Measurements from ENCODE around the gene ZFP36L1.

Gene ZFP36L1, protein sequence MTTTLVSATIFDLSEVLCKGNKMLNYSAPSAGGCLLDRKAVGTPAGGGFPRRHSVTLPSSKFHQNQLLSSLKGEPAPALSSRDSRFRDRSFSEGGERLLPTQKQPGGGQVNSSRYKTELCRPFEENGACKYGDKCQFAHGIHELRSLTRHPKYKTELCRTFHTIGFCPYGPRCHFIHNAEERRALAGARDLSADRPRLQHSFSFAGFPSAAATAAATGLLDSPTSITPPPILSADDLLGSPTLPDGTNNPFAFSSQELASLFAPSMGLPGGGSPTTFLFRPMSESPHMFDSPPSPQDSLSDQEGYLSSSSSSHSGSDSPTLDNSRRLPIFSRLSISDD

GRCh38 chr14:68792979-68793733 is at the start of gene ZFP36L1:
TSS of gene ZFP36L1 (minus strand) at chr14:68793067. CDS start at chr14:68792938, 129 bp downstream.
- peak; percentile 85 to 86 for DNase-seq (ENCODE audit: low read depth in 2 of 2)

- DNase-seq (ENCODE audit: low read depth in 2 of 2), result no peak
Observed at GRCh38 chr14:68842298-68842697, 49.4 kb upstream of the ZFP36L1 start.

GRCh38 chr14:68841016-68841809 is 48.3 kb upstream of the ZFP36L1 start:
- no peak for DNase-seq (ENCODE audit: low read depth in 2 of 2)

DNA sequence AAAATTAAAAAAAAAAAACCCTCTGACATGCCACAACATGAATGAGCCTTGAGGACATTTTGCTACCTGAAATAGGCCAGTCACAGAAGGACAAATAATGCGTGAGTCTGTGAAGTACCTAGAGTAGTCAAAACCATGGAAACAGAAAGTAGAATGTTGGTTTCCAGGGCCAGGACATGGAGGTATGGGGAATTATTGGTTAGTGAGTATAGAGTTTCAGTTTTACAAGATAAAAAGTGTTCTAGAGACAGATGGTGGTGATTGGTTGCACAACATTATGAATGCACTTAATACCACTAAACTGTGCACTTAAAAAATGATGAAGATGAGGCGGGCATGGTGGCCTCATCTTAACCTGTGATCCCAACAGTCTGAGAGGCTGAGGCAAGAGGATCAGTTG is 47.6 kb upstream of the ZFP36L1 start:
- DNase-seq (ENCODE audit: low read depth in 2 of 2), result no peak

DNA sequence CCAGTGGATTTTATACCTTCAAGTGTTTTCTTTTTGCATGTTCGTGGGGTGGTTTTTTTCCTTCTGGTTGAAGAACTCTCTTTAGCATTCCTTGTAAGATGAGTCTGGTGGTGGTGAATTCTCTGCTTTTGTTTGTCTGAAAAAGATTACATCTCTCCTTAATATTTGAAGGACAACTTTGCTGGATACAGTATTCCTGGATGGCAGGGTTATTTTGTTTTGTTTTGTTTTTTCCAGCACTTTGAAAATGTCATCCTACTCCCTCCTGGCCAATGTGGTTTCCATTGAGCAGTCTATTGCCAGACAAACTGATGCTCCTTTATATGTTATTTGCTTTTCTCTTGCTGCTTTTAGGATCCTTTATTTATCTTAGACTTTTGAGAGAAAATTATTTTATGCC is 43.2 kb upstream of the ZFP36L1 start:
- DNase-seq (ENCODE audit: low read depth in 2 of 2), result no peak

DNA sequence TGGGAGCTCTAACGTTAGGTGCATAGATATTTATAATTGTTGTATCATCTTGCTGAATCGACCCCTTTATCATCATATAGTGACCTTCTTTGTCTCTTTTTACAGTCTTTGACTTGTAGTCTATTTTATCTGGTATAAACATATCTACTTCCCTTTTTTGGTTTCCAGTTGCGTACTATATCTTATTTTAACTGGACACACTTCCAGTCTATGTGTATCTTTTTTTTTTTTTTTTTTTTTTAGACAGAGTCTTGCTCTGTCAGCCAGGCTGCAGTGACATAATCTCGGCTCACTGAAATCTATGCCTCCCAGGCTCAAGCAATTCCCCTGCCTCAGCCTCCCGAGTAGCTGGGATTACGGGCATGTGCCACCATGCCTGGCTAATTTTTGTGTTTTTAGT is 41.9 kb upstream of the ZFP36L1 start:
- no peak for DNase-seq (ENCODE audit: low read depth in 2 of 2)

GRCh38 chr14:68828698-68829097 is 35.8 kb upstream of the ZFP36L1 start:
- no peak for DNase-seq (ENCODE audit: low read depth in 2 of 2)

GRCh38 chr14:68825729-68826128 is 32.9 kb upstream of the ZFP36L1 start:
- DNase-seq (ENCODE audit: low read depth in 2 of 2), result no peak

DNA sequence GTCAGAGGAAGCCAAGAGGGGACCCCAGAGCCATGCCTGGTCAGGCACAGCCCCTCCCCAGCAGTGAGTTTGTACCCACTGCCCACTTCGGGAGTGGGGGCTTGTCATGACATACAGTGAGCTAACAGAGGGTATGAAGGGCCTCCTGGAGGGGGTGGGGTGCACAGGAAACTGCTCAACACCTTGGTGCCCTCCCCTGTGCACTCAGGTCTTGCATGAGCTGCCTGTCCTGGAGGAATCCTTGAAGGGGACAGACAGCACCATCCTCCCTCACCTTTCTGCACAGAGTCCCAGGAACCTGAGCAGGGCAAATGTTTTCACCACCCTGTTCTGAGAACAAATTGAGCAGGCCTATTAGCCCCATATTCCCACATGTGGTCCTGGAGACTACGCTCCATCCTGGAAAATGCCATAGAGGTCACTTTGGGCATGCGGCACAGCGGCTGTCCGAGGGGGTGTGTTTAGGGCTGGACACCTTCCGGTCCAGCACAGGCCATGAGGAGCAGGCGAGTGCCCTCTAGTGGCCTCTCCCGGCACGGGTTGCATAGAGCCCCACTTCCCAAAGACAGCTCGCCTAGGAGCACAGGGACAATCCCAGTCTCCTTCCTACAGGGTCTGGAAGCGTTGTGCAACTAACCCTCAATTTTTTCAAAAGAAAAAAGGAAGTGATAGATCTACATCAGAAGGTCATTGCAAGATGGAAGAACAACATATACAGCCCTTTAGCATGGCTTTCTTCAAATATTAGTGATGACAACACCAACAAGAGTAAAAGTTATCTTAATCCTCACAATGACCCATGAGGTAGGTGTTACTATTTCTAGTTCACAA is 31.9 kb upstream of the ZFP36L1 start:
- DNase-seq (ENCODE audit: low read depth in 2 of 2), result no peak

DNA sequence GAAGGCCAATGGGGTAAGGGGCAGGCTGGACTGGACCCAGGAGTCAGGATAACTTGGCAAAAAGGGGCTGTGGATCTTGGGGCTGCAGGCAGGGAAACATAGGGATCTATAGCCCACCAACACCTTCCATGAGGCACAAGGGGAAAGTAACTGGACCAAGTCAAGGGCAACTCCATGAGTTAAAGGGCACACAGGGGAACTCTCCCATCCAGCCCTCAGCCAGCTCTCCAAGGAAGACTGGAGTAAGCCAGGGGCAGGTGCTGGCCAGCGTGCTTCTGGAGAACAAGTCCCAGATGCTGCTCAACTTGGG is 31.3 kb upstream of the ZFP36L1 start:
- no peak for DNase-seq (ENCODE audit: low read depth in 2 of 2)

GRCh38 chr14:68823434-68824206 is 30.8 kb upstream of the ZFP36L1 start:
- no peak for DNase-seq (ENCODE audit: low read depth in 2 of 2)

DNA sequence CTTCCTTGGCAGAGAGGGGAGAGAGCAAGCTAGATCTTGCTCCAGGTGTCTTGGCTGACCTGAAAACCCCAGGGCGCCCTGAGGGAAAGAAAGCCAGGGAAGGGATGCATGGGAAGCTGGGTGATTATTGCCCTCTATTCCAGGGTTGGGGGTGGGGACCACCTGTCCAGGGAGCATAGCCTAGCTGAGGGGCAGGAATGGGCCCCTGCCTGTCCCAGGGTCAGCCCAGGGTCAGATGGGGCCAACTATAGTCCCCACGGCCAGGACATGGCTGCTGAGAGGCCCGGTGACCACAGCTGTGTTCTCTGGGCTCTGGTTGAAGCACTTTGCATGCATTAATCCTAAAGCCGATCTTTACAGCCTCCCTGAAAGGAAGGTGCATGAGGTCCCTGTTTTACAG is 30.1 kb upstream of the ZFP36L1 start:
- no peak for DNase-seq (ENCODE audit: low read depth in 2 of 2)

DNA sequence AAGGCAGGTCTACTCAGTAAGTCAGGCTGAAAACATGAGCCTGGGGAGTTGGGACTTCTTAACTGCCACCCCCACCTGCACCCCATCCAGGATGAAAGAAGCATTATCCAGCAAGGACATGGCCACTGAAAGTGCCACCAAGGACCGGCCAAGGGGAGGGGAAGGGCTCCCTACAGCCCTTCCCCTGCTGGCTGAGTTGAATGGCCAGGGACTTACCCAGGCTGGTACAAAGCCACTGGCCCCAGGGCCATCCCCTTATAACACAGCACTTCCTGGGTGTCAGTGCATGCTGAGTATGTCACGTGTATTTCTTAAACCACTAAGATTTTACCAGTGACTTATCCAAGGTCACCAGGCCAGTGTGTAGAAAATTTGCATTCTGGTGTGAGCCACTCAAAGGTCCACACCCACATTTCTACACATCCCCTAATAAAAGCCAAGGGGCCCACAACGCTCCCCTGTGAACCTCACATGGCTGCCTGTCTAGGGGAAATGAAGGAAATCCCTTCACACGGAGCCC is 29.3 kb upstream of the ZFP36L1 start:
- no peak for DNase-seq (ENCODE audit: low read depth in 2 of 2)

- DNase-seq (ENCODE audit: low read depth in 2 of 2), result no peak
Observed at GRCh38 chr14:68820999-68821683, 28.3 kb upstream of the ZFP36L1 start.

- no peak for DNase-seq (ENCODE audit: low read depth in 2 of 2)
Observed at GRCh38 chr14:68820536-68820935, 27.7 kb upstream of the ZFP36L1 start.

- no peak for DNase-seq (ENCODE audit: low read depth in 2 of 2)
Observed at GRCh38 chr14:68820119-68820518, 27.3 kb upstream of the ZFP36L1 start.

DNA sequence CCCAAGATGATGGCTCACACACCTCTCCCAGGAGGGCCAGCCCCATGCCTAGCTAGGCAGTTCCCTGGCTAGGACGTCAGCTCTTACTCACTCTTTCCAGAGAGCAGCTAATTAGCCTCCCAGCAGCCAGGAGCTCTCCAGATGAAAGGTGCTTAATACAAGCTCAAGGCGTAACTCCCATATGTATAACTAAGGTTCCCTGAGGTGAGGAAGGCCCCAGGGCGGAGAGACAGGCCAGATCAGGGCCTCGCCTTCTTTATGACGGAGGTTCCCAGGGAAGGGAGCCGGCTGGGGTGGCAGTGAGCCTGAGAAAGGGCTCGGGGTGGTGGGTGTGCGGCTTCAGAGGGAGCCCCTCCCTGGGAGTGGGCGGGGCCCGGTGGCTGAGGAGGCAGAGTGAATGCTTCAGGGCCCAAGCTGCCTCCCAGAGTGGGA is 26.4 kb upstream of the ZFP36L1 start:
- no peak for DNase-seq (ENCODE audit: low read depth in 2 of 2)

DNA sequence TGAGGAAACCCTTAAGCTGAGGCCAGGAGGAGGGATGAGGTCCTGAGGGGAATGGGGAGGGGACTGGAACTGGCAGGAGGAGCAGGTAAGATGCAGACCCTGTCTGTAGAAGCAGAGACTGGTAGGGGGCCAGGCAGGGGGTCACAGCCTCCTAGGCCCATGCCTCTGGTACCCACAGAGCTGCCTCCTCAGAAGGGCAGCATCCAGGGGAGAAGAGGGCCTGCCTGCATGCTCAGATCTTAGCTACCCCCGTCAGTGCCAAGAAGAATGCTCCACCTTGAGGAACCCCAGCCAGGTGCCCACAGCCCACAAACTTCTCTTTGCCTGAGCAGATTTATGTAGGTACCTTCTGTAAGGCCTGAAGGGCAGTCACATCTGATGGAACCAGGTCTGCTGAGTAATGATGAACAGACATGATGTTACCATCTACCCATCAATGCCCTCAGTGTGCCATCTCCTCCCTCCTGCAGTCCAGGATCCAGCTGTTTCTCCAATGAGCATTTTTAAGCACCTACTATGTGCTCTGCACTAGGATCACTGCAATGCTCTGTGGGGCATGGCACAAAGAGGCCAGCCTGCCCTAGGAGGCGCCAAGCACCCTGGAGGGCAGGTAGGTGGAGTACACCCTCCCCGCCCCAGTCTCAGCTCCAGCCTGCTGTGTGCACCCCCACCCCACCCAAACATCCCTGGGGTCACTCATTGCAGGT is 24.8 kb upstream of the ZFP36L1 start:
- no peak for DNase-seq (ENCODE audit: low read depth in 2 of 2)

- no peak for DNase-seq (ENCODE audit: low read depth in 2 of 2)
Observed at GRCh38 chr14:68816943-68817430, 24.1 kb upstream of the ZFP36L1 start.
